Measurements from ENCODE around the gene SEMA6A. TPM values are rescaled to one million over a fixed set of nuclear protein-coding genes. Genes with fewer than 3 reads are reported as not detected.

Gene SEMA6A
- total and polyA plus RNA-seq, 8 donors: 8.9 to 24.5 (median 14.1) TPM

DNA sequence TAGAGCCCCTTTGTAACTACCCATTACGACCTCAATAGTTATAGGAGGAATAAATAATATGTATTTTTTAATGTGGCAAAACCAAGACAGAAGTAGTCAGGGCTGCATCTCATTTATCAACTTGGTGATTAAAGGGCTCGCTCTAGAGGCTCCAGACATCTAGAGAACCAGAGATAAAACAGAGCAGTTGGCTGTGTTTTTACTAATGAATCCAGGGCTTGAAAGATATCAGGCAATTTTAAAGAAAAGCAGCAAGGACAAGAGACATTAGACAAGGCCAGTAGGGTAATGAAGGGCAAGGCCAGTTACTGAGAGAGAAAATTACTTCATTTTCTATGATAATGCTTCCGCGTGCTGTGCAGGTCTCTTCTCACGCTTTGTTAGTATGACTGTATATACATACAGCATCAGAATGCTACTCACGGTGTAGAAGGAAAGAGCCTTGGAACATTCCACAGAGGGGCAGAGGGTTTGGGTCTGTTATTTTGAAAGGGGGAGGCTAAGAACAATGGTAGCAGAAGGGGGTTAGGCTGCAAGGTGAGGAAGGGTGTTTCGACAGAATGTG is 110.4 kb downstream of the SEMA6A start:
- H3K27me3 ChIP-seq: no peaks in the 10 kb centered on the region
- no peak for FAIRE-seq
- no peaks in the 10 kb centered on the region for H3K4me1 ChIP-seq
- intact Hi-C loops (cut with DNase I): no loop called here
- TF ChIP-seq, protein P1, sequence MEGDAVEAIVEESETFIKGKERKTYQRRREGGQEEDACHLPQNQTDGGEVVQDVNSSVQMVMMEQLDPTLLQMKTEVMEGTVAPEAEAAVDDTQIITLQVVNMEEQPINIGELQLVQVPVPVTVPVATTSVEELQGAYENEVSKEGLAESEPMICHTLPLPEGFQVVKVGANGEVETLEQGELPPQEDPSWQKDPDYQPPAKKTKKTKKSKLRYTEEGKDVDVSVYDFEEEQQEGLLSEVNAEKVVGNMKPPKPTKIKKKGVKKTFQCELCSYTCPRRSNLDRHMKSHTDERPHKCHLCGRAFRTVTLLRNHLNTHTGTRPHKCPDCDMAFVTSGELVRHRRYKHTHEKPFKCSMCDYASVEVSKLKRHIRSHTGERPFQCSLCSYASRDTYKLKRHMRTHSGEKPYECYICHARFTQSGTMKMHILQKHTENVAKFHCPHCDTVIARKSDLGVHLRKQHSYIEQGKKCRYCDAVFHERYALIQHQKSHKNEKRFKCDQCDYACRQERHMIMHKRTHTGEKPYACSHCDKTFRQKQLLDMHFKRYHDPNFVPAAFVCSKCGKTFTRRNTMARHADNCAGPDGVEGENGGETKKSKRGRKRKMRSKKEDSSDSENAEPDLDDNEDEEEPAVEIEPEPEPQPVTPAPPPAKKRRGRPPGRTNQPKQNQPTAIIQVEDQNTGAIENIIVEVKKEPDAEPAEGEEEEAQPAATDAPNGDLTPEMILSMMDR (IDR thresholded peaks at IDR 0.05): no peak
- peaks cover 0 to 4% (median 0%) of the 10 kb centered on the region in 3 donors for H3K36me3 ChIP-seq
- 88 to 89% methylated on average over 7 of the region's 7 CpGs for WGBS, 2 donors
- H3K4me3 ChIP-seq: no peak overlapping the region
- no peak for DNase-seq
- H3K9me3 ChIP-seq: no peaks in the 10 kb centered on the region
- no peak for ATAC-seq
- no peak overlapping the region for H3K27ac ChIP-seq

DNA sequence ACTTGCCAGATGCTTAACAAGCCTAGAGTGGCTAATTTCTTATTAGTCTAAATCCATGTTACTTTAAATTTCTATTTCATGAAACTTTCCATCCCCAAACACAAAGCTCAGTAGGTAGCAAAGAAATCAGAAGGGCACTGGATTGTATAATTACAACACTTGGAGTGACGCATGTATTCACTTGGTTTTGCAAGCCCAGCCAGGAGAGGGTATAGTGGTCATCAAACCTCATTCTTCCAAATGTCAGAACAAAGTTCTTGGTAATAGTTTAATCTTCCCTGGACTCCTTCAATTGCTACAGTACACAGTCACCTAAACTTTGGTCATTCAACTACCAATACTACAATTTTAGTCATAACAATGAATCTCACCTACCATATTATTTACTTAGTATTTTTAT is 112.1 kb downstream of the SEMA6A start:
- intact Hi-C loops (cut with DNase I): no loop called here
- WGBS, 2 donors: 91 to 97% methylated on average over 1 of the region's 1 CpG
- Histone ChIP-seq H3K27ac (no peak overlapping the region), H3K4me1 (no peaks in the 10 kb centered on the region), H3K27me3 (no peaks in the 10 kb centered on the region), H3K4me3 (no peak overlapping the region), H3K36me3 (no peaks in the 10 kb centered on the region), H3K9me3 (no peaks in the 10 kb centered on the region)
- TF ChIP-seq, protein P1 (IDR thresholded peaks at IDR 0.05): no peak
- DNase-seq (no peak), ATAC-seq (no peak), FAIRE-seq (no peak)

DNA sequence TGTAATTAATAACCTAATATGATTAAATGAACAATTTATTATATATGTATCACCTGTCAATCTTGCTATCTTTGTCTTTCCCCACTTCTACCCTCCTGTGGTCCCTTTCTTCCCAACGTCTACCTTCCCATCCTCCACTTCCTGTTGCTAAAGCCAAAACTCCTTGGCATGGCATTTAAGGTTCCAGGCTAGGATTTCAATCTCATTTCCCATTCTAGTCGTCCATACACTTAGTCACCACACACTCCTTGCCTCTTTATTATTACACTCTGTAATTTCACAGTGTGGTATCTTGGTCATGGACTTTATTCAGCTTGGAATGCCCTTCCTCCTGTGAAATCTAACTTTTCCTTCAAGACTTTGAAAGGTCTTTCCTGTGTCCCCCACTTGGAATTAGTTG is 115.3 kb downstream of the SEMA6A start:
- DNase-seq: no peak
- no peaks in the 10 kb centered on the region for H3K36me3 ChIP-seq
- intact Hi-C loops (cut with DNase I): no loop called here
- no peak for ATAC-seq
- H3K4me3 ChIP-seq: no peak overlapping the region
- H3K9me3 ChIP-seq: no peaks in the 10 kb centered on the region
- TF ChIP-seq, protein P1 (IDR thresholded peaks at IDR 0.05): no peak
- H3K4me1 ChIP-seq: no peaks in the 10 kb centered on the region
- FAIRE-seq: no peak
- 36 to 46% methylated on average over 2 of the region's 2 CpGs for WGBS, 2 donors
- no peak overlapping the region for H3K27ac ChIP-seq
- no peaks in the 10 kb centered on the region for H3K27me3 ChIP-seq

DNA sequence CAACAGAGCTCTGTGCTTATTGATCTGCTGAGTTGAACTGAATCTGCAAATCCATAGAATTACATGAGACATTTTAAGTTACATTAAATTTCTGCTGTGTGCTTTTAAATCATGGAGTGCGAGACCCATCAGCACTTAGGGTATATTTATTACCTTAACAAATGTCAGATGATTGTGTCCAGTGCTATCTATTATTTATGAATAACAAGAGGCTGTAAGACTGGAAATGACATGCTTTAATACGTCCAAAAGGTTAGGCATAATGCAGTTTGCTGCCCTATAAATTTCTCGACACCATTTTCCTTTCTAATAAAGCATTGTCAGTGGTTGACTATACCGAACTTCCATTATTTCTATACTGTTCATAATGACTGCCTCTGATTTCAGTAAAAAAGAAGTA is 117.6 kb downstream of the SEMA6A start:
- H3K27ac ChIP-seq: no peak overlapping the region
- H3K27me3 ChIP-seq: no peaks in the 10 kb centered on the region
- DNase-seq (no peak), FAIRE-seq (no peak), ATAC-seq (no peak)
- intact Hi-C loops (cut with DNase I): no loop called here
- no peaks in the 10 kb centered on the region for H3K4me1 ChIP-seq
- H3K4me3 ChIP-seq: no peak overlapping the region
- H3K9me3 ChIP-seq: no peaks in the 10 kb centered on the region
- WGBS, 2 donors: 93 to 98% methylated on average over 4 of the region's 4 CpGs
- H3K36me3 ChIP-seq: no peaks in the 10 kb centered on the region
- TF ChIP-seq, protein P1 (IDR thresholded peaks at IDR 0.05): no peak

DNA sequence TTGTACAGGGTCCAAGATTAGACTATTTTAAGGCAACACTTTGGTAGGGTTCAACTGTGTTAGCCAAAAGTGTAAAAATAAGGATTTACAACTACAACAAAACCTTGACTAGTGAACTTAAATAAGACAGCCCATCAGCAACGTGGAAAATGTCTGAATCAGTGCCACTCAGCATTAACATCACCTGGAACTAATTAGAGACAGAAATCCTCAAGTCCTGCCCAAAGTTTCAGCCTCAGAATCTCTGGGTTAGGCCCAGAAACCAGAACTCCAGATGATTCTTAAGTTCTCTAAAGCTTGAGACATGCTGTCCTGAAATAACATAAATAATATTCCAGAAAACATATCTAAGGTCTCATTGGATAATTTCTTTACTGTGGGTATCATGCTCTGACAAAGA is 118.6 kb downstream of the SEMA6A start:
- Histone ChIP-seq H3K4me1 (no peaks in the 10 kb centered on the region), H3K27me3 (no peaks in the 10 kb centered on the region), H3K36me3 (no peaks in the 10 kb centered on the region), H3K4me3 (no peak overlapping the region), H3K9me3 (no peaks in the 10 kb centered on the region), H3K27ac (no peak overlapping the region)
- intact Hi-C loops (cut with DNase I): no loop called here
- FAIRE-seq (no peak), ATAC-seq (no peak), DNase-seq (no peak)
- TF ChIP-seq, protein P1 (IDR thresholded peaks at IDR 0.05): no peak
- WGBS, 2 donors: 77 to 79% methylated on average over 1 of the region's 1 CpG
